Activated CD4-positive, CD25-positive, alpha-beta regulatory T cell treated with anti-CD3 and anti-CD28 coated beads, Interleukin-2, amount 50 U/mL, for 16 hours (primary cell): ENCODE measurements around the gene PC.

ENCODE experiments used
- DNase-seq: peaks from one replicate; pipeline ENCODE4 v3.0.0-alpha.2; 2020; ENCODE audit warnings: low read depth, low spot score

PC gene

DNA sequence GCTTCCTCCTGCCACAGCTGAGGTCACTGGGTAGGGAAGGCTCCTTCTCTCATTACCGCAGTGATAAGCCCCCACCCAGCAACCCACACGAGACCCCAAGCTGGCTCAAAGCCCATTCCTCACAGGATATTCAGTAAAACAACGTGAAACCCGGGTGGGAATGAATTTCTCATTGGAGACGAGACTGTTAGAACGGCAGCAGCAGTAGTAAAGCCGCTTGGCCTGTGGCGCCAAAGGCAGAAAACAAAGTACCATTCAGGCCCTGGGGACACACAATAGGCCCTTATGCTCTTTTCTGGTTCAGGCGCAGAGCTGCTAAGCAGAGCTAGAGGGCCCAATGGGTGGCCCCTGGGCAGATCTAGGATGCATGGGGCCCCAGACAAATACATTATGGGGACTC, 45.3 kb downstream of the PC start:
- DNase-seq: no peak

DNA sequence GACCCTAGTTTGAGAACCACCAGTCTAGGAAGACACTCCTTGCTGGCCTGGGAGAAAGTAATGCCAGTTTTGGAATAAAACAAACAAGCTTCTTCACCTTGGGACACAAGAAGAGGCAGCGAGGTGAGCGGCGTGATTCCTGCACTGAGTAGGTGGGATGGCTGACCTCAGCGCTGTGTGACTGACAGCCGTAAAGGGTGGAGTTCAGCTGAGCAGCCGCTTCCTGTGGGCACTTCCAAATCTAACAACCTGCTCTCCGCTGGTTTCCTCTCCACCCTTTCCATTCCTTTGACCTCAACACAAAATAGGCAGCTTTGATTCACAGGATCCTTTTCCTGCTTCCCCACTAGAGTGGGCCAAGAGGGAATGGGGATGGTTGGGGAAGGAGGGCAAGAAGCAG, 45.8 kb downstream of the PC start:
- no peak for DNase-seq

DNA sequence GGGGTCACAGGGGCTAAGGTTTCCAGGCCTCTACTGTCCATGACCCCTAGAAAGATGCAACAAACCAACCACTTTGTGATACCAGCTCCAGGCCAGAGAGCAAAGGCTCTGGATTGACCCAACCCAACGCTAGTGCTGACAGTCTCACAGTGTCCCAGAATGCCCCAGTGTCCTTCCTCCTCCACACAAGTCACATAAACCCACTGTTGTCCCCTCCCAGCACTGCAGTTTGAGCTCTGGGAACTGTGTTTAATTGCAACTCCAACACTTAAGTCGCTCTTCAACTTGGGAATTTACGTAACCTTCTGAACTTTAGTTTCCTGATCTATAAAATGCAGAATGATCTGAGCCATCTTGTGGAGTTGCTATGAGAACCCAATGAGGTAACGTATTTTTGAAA, 47.5 kb downstream of the PC start:
- no peak for DNase-seq

DNA sequence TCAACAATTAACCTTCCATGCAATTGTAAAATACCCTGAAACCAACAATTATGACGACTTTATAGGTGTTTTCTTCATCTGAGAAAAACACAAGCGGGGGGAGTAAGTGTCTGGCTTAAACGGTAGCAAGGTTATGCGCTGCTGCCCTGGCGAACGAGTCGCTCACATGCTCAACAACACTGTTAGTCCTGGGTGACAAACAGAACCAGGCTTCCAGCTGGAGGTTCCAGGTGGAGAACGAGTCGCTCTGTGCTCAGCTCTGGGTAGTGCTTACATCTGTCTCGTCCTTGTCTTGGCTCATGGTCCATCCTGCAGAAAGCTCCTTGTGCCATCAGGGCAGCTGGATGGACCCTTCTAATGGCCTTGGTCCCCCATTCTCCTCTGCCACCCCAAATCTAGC, 48.2 kb downstream of the PC start:
- DNase-seq: no peak

DNA sequence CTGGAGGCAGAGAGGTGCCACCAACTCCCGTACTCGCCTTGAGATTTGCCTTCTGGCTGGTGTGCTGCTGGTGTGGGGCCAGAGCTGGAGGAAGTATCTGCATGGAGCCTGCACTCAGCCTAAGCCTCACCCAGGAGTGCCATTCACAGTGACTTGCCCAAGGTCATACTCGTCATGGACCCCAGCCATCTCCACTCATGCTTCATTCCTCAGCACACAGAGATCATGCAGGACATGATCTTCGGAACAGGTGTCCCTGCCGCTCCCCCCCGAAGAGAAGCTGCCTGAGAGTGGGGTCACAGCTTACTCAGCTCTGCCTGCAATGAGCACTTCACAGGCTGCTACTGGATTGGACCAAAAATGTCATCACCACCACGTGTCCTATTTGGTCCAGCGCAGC, 49.0 kb downstream of the PC start:
- DNase-seq: no peak

DNA sequence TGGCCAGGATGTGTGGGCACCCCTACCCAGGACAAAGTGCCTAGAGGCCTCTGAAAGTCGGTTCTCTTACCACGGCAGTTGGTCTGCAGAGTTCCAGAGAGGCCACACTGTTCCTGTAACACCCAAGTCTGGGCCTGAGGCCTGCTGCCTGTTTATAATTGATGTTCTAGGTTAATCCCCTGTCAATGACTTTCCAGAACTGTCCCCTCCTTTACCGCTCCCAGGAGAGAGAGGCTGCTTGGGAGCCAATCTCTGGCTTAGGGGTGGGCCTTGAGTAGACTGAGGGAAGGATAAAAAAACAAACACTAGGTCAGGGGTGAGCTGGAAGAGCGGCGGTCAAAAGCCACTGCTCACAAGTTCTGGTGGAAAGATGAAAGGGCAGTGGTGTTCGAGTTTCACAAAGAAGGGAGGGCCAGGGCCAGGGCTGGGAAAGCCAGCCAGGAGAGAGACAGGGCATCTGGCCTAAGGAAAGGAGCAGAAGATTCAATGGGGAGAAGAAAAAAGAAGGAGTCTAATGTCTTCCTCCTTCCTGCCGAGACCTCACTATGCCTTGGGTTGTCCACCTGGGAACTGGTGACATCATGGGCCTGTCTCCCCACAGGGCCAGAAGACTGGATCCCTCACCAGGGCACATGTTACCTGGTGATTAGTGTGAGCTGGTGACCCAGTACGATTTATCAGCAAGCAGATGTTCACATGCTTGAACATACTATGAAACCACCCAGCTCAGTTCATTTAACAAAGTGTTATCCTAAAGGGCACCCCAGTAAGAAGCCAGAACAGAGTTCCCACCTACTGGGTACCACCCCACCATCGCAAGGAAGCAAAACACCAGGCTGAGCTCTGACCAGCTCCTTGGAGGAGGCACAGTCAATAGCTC, 50.2 kb downstream of the PC start:
- DNase-seq: no peak

DNA sequence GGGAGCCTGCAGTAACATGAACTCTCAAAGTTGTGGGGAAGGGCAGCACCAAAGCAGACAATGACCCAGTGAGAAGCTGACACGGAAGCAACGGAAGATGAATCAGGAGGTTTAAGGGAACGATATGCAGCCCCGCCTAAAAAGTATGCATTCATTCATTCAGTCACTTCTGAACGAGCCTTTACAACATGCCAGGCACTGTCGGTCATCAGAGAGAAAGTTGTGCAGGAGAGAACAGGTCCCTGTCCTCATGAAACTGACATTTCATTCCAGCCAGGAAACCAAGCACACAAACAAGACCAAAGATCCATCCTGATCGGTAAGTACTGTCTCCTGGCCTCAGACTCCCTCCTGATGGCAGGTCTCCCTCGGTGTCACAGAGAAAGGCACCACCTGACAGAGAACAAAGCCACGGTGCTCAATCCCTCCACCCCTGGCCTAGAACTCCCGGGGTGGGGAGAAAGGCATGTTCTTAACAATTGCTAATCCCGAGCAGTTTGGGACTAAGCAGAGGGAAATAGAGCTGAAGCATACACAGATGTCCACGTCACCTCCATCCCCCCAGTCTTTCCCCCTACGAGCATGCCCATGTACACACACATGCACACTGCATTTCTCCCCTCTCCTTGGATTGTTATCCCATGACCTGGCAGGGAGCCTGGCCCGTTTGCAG, 52.0 kb downstream of the PC start:
- DNase-seq: no peak

DNA sequence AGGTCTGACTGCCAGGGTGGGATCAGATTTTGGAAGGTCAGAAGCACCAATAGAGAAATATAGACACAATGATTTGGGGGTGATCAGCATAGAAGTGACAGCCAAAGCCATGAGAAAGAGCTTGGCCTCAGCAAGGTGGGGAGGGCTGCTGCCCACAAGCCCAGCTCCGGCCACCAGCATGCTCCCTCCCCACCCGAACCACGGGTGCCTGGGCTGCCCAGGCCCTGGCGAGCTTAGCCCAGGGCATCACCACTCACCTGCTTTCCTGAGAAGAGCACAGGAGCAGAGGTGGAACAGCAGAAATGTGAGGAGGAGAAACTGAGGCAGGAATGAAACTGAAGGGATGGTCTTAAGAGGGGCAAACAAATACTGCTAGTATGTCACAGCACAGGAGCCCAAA, 52.6 kb downstream of the PC start:
- no peak for DNase-seq

DNA sequence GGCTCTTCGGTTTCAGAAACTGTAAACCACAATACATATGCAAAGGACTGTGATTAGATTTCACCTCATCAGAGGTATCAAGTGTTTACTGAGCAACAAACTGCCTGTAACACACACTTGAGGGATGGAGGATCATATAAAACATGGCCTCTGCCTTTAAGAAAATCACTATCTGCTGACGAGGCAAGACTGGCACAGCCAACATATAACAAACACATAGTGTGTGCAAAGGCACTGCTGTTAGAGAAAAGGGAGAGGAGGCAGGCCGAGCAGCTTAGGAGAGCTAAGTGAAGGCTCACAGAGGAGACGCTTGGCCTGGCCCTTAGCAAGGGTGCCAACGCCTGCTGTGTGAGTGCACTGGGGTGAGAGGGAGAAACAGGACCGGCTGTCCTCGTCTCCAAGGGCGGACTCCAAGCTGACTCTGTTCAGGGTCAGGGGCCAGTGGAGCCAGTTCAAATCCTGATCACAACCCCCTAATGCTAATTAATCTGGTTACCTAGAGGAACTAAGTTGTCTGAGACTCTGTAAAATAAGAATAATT, 53.1 kb downstream of the PC start:
- DNase-seq: no peak

DNA sequence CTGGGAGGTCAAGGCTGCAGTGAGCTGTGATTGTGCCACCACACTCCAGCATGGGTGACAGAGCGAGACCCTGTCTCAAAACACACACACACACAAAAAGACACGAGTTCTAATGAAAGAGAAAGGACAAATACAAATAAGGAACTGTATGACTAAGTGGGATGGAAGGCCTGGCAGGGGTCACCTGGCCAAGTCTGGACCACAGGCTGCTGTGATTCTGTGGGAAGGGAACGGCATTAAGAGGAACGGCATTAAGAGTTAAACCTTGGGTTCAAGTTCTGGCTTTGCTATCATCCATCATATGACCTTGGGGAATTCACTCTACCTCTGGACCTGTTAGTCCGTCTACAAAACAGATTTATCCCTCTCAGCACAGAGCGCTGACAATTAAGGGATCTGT, 53.6 kb downstream of the PC start:
- no peak for DNase-seq

DNA sequence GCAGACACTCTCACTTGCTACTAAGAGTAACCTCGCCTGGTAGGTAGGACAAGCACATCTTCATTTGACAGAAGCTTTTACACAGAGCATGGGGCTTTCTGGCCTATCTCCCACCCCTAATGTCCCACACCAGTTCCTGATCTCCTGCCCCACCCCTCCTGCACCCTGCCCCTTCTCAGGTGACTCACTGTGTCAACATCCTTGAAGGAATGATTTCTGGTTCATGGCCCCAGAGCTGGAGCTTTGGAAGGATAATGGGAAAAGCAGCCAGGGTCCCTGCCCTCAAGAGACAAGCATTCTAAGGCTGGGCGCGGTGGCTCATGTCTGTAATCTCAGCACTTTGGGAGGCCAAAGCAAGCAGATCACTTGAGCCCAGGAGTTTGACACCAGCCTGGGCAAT, 54.1 kb downstream of the PC start:
- DNase-seq: no peak

DNA sequence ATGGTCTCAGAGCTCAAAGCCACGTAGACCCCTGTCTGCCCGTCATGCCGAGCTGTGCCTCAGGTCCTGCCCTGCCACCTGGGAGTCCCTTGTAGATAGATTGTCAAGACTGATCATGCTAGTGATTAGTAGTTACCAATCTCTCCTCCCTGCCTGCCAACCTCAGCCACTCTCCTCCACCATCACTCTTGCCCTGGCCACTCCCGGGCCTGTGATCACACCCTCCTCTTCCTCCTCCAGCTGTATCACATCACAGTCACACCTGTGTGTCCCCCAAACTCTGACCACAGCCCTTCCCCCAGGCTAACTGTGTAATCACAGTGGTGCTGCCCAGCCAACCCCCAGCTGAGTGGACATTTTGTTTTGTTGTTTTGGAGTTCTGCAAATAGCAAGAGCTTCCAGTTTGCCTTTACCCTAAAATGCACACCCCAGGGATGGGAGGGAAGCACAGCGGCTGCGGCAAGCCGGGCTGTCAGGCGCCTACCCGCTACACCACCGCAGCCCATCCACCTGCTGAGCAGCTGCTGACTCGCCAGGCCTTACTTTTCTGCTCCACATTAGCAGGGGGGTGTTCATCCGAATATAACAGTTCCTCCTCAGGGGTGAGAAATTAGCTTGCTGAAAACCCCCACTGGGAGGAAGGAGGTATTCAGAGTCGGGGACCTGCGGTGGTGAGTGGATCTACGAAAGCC, 55.6 kb downstream of the PC start:
- no peak for DNase-seq

DNA sequence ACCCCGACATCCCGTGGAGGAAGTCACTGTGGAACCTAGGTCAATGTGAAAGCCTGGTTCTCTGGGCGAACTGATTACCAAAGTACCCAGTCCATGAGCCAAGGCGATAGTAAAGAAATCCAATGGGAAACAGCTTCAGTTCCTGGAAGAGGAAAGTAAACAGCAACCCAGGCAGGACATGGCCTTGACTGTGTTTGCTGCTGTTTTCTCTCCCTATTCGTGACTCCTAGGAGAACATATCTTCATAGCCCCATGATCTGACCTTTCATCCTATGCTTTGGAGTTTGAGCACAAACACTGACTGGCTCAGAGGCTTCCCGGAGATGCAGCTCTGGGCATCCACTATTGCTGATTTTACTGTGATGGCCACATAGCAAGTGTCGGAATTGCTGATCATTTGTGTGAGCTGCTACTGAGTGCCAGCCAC, 56.2 kb downstream of the PC start:
- no peak for DNase-seq

DNA sequence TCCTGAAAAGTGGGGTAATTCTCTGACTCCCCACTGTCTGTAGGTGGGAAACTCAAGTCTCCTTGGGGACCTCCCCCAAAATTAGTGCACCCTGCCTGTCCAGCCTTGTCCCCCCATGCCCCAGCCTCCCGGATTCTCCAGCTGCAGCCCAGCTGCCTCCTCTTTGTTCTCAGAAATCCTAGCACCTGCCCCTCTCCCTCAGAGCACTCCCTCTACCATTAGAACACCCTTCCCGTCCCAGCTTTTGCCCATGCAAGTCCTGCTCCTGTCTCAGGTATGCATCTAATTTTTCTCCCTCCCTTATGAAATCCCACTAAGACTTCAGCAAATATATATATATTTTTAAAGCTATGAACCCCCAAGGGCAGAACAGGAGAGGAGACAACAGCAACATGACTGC, 64.0 kb downstream of the PC start:
- no peak for DNase-seq

DNA sequence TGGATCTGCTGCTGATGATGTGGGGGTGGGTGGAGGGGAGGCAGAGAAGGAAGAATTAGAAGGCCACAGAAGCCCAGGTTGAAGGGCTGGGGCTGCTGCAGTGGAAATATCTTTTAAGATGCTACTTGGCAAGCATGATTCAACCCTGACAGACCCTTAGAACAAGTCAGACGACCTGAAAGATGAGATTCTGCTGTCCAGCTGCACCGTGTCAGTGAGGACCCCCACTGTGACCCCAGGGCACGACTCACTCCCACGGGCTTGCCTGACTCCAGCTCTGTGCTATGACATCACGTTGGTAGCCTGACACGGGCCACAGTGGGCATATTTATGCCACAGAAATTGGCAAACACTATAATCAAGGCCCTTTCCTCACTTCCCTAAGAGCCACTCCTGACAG, 65.3 kb downstream of the PC start:
- no peak for DNase-seq

DNA sequence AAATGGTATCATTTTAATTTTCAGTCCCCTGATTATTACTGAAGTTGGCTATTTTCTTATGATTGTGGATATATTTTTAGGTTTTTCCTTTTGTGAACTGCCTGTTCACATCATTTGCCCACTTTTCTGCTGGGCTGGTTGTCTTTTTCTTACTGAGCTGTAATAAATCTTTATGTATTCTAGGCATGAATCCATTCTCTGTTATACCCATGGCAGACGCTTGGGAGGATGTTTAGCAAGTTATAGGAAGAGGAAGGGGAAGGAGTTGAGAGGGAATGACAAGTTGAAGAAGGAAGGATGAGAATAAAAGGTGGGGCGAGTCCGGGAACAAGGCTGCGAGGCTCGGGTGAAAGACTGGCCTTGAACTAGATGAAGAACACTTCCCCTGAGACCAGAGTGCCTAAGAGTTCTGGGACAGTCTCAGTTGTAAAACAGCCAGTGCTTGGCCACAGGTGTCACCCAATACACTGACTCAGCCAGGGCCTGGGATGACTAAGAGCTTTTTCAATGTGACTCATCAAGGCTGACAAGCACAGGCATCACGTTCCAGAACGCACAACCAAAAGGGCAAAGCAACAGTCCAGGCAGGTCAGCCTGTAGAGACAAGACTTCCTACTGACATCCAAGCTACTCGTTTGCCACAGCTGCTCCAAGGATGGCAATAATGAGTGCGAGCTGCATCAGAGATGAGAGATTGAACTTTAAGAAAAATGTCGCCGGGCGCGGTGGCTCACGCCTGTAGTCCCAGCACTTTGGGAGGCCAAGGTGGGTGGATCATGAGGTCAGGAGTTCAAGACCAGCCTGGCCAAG, 66.1 kb downstream of the PC start:
- DNase-seq: peak; percentile 30

DNA sequence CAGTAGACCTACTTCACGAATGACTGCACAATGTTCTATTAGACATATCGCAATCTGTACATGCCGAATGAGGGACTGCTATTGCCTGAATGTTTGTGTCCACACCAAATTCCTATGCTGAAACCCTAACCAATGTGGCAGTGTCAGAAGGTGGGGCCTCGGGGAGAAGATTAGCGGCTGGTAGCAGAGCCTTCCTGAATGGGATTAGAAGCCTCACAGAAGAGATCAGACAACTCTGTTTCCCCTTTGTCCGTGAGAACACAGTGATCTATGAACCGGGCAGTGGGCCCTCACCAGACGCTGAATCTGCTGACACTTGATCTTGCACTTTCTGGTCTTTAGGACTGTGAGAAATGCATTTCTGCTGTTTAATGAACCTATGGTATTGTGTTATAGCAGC, 68.2 kb downstream of the PC start:
- no peak for DNase-seq

DNA sequence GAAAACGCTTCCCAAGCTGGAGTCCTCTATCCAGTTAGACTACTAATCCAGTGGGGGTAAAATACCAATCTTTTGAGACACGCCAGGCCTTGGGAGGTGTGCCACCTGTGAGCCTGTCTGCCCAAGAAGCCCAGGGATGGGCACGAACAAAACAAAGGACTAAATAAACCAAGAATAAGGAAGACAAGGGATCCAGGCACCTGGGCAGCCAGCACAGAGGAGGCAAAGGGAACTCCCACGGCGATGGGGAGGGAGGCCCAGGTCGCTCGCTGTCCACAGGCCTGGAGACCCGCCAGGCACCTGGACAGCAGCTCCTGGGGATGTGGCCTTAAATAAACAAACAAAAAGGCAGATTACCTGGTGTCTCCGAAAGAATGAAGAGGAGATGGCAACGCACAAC, 69.9 kb downstream of the PC start:
- no peak for DNase-seq

DNA sequence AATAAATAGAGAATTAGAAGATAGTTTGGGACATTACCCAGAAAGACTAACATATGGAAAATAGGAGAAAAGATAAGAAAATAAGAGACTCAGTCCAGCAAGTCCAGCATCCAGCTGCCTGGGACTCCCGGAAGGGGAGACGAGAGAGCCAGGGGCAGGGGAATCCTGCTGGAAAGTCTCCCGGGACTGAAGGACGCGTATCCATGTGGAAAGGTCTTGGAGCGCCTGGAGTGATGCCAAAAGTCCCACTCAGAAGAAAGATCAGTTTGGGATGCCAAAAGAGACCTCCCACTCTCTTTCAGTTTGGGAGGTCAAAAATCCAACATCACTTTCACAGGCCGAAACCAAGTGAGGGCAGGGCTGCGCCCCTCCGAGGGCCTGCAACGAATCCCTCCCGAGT, 70.7 kb downstream of the PC start:
- no peak for DNase-seq

DNA sequence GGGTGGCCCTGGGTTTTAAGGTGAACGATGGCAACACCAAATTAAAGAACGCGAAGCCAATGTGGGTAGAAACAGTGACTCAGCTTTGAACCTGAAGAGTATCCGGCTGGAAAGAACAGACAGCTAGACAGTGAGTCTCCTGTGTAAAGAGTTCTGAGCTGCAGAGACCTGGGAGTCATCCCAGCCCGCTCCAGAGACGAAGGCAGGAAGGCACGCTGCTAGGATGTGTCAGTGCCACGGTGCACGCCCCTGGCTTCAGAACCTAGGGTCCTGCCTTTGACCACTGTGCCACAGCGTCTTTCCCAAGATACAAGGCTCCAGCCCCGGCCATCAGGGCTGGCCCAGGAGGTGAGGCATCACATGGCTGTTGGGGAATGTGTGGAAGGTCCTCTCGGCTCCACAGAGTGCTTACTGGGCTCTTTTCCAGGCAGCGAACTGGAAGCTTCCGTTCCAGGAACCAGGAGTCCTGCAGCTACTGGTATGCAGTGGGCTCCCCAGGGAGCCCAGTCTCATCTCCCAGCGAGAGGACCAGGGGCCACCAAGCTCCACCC, 71.4 kb downstream of the PC start:
- no peak for DNase-seq

DNA sequence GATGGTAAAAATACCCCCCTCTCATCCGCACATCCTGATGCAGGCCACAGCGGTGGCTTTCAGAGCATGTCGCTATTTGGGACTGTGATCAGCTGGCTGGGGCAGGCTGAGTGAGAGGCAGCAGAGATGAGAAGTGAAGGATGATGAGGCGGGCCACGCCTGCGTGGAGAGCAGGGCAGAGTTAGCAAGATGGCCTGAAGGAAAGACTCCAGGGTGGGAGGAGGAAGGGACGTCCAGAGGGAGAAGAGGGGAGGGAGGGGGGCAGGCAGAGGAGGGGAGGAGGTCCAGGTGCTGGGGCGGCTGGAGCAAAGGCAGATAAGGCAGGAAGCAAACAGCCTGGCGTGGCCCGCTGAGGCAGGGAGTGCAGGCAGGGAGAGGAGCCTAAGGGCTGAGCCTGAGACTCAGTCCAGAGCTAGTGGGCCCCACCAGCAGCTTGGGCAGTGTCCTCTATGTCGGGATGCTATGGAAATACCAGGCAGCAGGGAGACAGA, 72.2 kb downstream of the PC start:
- no peak for DNase-seq
